Measurements from ENCODE around the gene KLF13.

Gene KLF13

GRCh38 chr15:31373970-31374369 lies 47.3 kb downstream of the KLF13 start:
- no peak for DNase-seq (ENCODE audit: low read depth)
- H3K4me3 ChIP-seq (ENCODE audit: low read length), result no peak overlapping the region
- TF ChIP-seq CTCF (conservative IDR thresholded peaks at IDR 0.05; ENCODE audit: low read depth, low read length), result no peak

- no peak overlapping the region for H3K4me3 ChIP-seq (ENCODE audit: low read length)
- DNase-seq (ENCODE audit: low read depth), result no peak
- no peak for TF ChIP-seq CTCF (conservative IDR thresholded peaks at IDR 0.05; ENCODE audit: low read depth, low read length)
Measured at GRCh38 chr15:31374489-31374888, 47.9 kb downstream of the KLF13 start.

GRCh38 chr15:31374986-31375385 lies 48.4 kb downstream of the KLF13 start:
- no peak for DNase-seq (ENCODE audit: low read depth)
- no peak for TF ChIP-seq CTCF (conservative IDR thresholded peaks at IDR 0.05; ENCODE audit: low read depth, low read length)
- H3K4me3 ChIP-seq (ENCODE audit: low read length), result no peak overlapping the region

- TF ChIP-seq CTCF (conservative IDR thresholded peaks at IDR 0.05; ENCODE audit: low read depth, low read length), result no peak
- no peak overlapping the region for H3K4me3 ChIP-seq (ENCODE audit: low read length)
- DNase-seq (ENCODE audit: low read depth), result no peak
Measured at GRCh38 chr15:31375772-31376171, 49.1 kb downstream of the KLF13 start.

GRCh38 chr15:31376511-31376910 lies 49.9 kb downstream of the KLF13 start:
- DNase-seq (ENCODE audit: low read depth), result no peak
- H3K4me3 ChIP-seq (ENCODE audit: low read length), result no peak overlapping the region
- no peak for TF ChIP-seq CTCF (conservative IDR thresholded peaks at IDR 0.05; ENCODE audit: low read depth, low read length)

GRCh38 chr15:31377030-31377429 lies 50.4 kb downstream of the KLF13 start:
- no peak for DNase-seq (ENCODE audit: low read depth)
- no peak overlapping the region for H3K4me3 ChIP-seq (ENCODE audit: low read length)
- TF ChIP-seq CTCF (conservative IDR thresholded peaks at IDR 0.05; ENCODE audit: low read depth, low read length), result no peak

DNA sequence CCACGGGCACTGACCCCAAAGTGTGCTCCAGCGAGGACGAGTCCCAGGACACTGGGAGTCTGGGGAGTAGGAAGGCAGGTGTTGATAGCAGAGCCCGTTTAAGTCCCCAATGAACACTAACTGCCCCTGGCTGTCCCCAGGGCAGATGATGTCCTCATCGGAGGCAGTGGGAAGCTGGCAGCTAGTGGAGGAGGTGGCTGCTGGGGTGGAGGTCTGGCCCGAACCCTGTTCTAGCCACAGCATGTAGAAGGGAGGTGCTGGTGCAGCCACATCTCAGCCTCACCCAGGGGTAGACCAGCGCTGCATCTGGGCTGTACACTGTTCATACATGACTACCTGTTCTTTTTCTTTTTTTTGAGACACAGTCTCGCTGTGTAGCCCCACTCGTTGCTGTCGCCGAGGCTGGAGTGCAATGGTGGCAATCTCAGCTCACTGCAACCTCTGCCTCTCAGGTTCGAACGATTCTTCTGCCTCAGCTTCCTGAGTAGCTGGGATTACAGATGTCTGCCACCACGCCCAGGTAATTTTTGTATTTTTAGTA lies 51.8 kb downstream of the KLF13 start:
- no peak for TF ChIP-seq CTCF (conservative IDR thresholded peaks at IDR 0.05; ENCODE audit: low read depth, low read length)
- DNase-seq (ENCODE audit: low read depth), result no peak
- no peak overlapping the region for H3K4me3 ChIP-seq (ENCODE audit: low read length)
